Measurements from ENCODE around the gene POLR3A. TPM values are rescaled to one million over a fixed set of nuclear protein-coding genes. Genes with fewer than 3 reads are reported as not detected.

Gene POLR3A
- total and polyA plus RNA-seq, 4 donors: 2.5 to 16.3 (median 9.4) TPM

DNA sequence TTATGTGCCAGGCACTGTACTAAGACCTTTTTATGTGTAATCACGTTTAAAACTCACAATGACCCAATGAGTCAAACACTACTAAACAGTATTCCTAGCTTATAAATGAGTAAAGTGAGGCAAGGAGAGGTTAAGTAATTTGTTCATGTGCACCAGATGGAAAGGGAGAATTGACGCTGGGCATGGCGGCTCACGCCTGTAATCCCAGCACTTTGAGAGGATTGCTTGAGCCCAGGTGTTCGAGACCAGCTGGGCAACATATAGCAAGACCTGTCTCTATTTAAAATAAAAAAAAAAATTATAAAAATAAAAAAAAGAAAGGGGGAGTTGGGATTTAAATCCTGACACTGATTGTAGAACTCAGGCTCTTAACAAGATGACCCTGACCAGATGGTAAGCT, 56.0 kb downstream of the POLR3A start:
- no peak for DNase-seq
- Histone ChIP-seq H3K9me3 (ENCODE audit: control insufficient read depth, low read length) (no peaks in the 10 kb centered on the region), H3K4me3 (ENCODE audit: low read length in 2 of 2) (no peak overlapping the region), H3K27me3 (ENCODE audit: control insufficient read depth in 1 of 2, insufficient read depth in 2 of 2, low read length in 1 of 2) (no peaks in the 10 kb centered on the region), H3K36me3 (ENCODE audit: control insufficient read depth in 1 of 2, insufficient read depth in 2 of 2, low read length in 1 of 2) (peaks cover 0 to under 1% of the 10 kb centered on the region in 2 donors), H3K27ac (ENCODE audit: low read depth in 1 of 2, low read length in 2 of 2) (peak overlapping the region in 1 of 2 donors; percentile 15), H3K4me1 (ENCODE audit: control insufficient read depth in 1 of 2, insufficient read depth in 2 of 2, low read length in 2 of 2) (peaks cover 3% of the 10 kb centered on the region in 2 donors)
- intact Hi-C loops (cut with DNase I): no loop called here
- ATAC-seq (ENCODE audit: low FRiP score): no peak
- WGBS, 2 donors: 83 to 85% methylated on average over 5 of the region's 5 CpGs

DNA sequence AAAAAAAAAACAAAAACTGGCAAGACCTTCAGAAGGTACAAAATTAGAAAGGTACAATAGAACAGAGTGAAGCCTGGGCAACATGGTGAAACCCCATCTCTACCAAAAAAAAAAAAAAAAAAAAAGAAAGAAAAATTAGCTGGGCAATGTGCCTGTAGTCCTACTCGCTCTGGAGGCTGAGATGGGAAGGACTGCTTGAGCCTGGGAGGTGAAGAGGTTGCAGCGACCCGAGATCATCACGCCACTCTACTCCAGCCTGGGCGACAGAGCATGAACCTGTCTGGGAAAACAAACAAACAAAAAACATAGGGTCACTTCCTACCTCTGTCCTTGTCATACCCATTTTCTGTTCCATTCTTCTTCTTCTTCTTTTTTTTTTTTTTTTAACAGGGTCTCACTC, 57.2 kb downstream of the POLR3A start:
- H3K4me1 ChIP-seq (ENCODE audit: control insufficient read depth in 1 of 2, insufficient read depth in 2 of 2, low read length in 2 of 2): peaks cover 3% of the 10 kb centered on the region in 2 donors
- H3K27me3 ChIP-seq (ENCODE audit: control insufficient read depth in 1 of 2, insufficient read depth in 2 of 2, low read length in 1 of 2): no peaks in the 10 kb centered on the region
- ATAC-seq (ENCODE audit: low FRiP score) (no peak), DNase-seq (no peak)
- no peak overlapping the region for H3K27ac ChIP-seq (ENCODE audit: low read depth in 1 of 2, low read length in 2 of 2)
- H3K4me3 ChIP-seq (ENCODE audit: low read length in 2 of 2): no peak overlapping the region
- 68 to 78% methylated on average over 5 of the region's 5 CpGs for WGBS, 2 donors
- intact Hi-C loops (cut with DNase I): no loop called here
- no peaks in the 10 kb centered on the region for H3K9me3 ChIP-seq (ENCODE audit: control insufficient read depth, low read length)
- H3K36me3 ChIP-seq (ENCODE audit: control insufficient read depth in 1 of 2, insufficient read depth in 2 of 2, low read length in 1 of 2): no peaks in the 10 kb centered on the region

DNA sequence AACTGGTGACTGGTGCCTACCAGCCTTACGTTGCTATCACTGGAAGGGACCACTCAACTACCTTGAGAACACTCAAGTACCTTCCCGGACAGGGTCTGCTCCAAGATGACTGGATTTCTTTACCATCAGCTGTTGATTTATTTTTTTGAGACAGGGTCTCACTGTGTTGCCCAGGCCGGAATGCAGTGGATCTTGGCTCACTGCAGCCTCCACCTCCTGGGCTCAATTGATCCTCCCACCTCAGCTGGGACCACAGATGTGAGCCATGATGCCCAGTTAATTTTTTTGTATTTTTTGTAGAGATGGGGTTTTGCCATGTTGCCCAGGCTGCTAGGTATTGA, 57.5 kb downstream of the POLR3A start:
- H3K27ac ChIP-seq (ENCODE audit: low read depth in 1 of 2, low read length in 2 of 2): peak overlapping the region; percentile 9 to 53
- ATAC-seq (ENCODE audit: low FRiP score) (peak; percentile 10), DNase-seq (no peak)
- H3K9me3 ChIP-seq (ENCODE audit: control insufficient read depth, low read length): no peaks in the 10 kb centered on the region
- no peaks in the 10 kb centered on the region for H3K36me3 ChIP-seq (ENCODE audit: control insufficient read depth in 1 of 2, insufficient read depth in 2 of 2, low read length in 1 of 2)
- no peak overlapping the region for H3K4me3 ChIP-seq (ENCODE audit: low read length in 2 of 2)
- 66 to 69% methylated on average over 3 of the region's 3 CpGs for WGBS, 2 donors
- peaks cover 3% of the 10 kb centered on the region in 2 donors for H3K4me1 ChIP-seq (ENCODE audit: control insufficient read depth in 1 of 2, insufficient read depth in 2 of 2, low read length in 2 of 2)
- intact Hi-C loops (cut with DNase I): loop anchor here in 1 of 2 donors (2.0 kb wide), 2 partner anchors 15 to 45 kb away; partner anchors contain the start of gene DLG5
- no peaks in the 10 kb centered on the region for H3K27me3 ChIP-seq (ENCODE audit: control insufficient read depth in 1 of 2, insufficient read depth in 2 of 2, low read length in 1 of 2)

DNA sequence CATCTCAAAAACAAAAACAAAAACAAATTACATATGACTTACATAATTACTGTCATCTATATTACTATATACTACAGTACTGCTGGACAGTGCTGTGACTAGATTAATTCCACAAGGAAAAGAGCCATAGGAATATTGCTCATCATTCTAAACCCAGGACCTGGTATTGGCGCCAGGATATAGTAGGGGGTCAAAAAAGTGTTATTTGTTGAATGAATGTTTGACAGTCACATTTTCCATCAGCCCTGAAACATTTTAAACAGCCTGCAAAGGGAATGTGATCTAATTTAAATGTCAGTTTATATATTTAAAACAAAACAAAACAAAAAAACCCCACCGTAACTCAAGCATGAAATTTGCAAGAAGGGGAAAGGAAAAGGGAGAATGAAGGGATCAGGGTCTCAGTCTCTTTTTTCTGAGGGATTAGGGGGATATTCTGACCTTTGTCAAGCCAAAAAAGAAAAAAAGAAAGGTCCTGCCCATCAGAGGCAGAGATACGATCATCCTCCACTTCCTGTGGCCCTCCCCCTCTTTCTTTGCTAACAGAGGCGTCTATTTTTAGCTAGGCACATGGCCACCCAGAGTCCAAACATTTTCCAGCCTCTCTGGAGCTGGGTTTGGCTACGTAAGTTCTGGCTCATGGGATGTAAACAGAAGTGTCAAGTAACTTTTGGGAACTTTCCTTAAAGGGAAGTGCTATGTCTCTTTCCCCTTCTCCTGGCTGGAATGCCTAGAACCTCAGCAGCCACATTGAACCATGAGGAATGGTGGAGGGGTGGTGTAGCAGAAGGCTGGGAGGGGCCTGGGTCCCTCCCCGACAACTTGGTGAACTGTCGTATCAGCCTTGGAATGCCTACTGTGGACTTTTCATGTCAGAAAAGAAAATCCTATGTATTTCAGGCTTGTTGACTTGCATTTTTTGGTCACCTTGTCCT, 58.2 kb downstream of the POLR3A start:
- H3K4me1 ChIP-seq (ENCODE audit: control insufficient read depth in 1 of 2, insufficient read depth in 2 of 2, low read length in 2 of 2): peaks cover 3% of the 10 kb centered on the region in 2 donors
- DNase-seq (peak; percentile 82 to 86), ATAC-seq (ENCODE audit: low FRiP score) (peak; percentile 87)
- intact Hi-C loops (cut with DNase I): loop anchor here in 1 of 2 donors (2.0 kb wide), 2 partner anchors 16 to 44 kb away; partner anchors contain the start of gene DLG5
- peak overlapping the region; percentile 9 to 53 for H3K27ac ChIP-seq (ENCODE audit: low read depth in 1 of 2, low read length in 2 of 2)
- no peaks in the 10 kb centered on the region for H3K36me3 ChIP-seq (ENCODE audit: control insufficient read depth in 1 of 2, insufficient read depth in 2 of 2, low read length in 1 of 2)
- H3K9me3 ChIP-seq (ENCODE audit: control insufficient read depth, low read length): no peaks in the 10 kb centered on the region
- H3K27me3 ChIP-seq (ENCODE audit: control insufficient read depth in 1 of 2, insufficient read depth in 2 of 2, low read length in 1 of 2): no peaks in the 10 kb centered on the region
- 15 to 17% methylated on average over 7 of the region's 7 CpGs for WGBS, 2 donors
- H3K4me3 ChIP-seq (ENCODE audit: low read length in 2 of 2): no peak overlapping the region

DNA sequence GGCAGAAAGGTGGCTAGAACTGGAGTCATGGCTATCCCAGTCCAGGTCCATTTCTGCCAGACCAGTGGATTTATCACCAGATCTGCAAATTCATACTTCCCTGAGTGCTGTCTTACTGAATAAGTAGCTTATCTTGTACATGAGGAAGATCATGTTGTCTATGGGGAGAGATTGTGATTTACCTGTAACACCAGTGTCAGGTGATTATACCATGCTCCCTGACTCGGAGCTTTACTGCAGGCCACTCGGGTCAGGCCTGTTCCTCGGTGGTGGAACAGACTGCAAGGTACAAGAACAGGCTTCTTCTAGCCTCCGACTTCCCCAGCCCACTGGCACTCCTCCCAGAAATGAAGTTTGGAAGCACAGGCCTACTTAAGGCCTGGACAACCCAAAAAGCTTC, 60.2 kb downstream of the POLR3A start:
- peak overlapping the region in 1 of 2 donors; percentile 20 for H3K27ac ChIP-seq (ENCODE audit: low read depth in 1 of 2, low read length in 2 of 2)
- no peak for ATAC-seq (ENCODE audit: low FRiP score)

DNA sequence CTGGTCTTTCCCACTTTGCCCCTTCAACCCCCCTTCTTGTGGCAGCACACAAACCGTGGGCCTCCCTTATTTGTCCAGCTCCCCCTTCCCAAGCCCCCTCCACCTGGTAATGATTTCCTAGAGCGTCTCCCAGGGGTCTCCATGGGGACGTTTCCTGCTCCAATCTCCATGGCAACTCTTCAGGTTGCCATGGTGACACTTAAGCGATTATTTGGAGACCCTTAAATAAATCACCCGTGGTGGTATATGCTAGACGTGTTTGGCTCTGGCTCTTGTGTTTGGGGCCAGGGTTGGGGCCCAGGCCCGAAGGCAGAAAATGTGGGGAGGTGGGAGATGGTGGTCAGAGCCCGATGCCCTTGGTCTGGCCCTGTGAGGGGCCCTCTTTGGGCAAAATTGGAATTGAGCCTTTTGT, 61.7 kb downstream of the POLR3A start:
- Histone ChIP-seq H3K4me3 (ENCODE audit: low read length in 2 of 2) (no peak overlapping the region), H3K27me3 (ENCODE audit: control insufficient read depth in 1 of 2, insufficient read depth in 2 of 2, low read length in 1 of 2) (no peaks in the 10 kb centered on the region), H3K9me3 (ENCODE audit: control insufficient read depth, low read length) (no peaks in the 10 kb centered on the region), H3K36me3 (ENCODE audit: control insufficient read depth in 1 of 2, insufficient read depth in 2 of 2, low read length in 1 of 2) (no peaks in the 10 kb centered on the region), H3K27ac (ENCODE audit: low read depth in 1 of 2, low read length in 2 of 2) (no peak overlapping the region), H3K4me1 (ENCODE audit: control insufficient read depth in 1 of 2, insufficient read depth in 2 of 2, low read length in 2 of 2) (no peaks in the 10 kb centered on the region)
- intact Hi-C loops (cut with DNase I): loop anchor here in 1 of 2 donors (5.0 kb wide), 1 partner anchor 40 kb away; the partner anchor contains the start of gene DLG5
- 42 to 57% methylated on average over 8 of the region's 8 CpGs for whole genome bisulfite sequencing, 2 donors
- DNase-seq (no peak), ATAC-seq (ENCODE audit: low FRiP score) (no peak)

More for the DNA sequence above, 60.2 kb downstream of the POLR3A start:
- DNase-seq: no peak
- no peaks in the 10 kb centered on the region for H3K9me3 ChIP-seq (ENCODE audit: control insufficient read depth, low read length)
- H3K4me3 ChIP-seq (ENCODE audit: low read length in 2 of 2): no peak overlapping the region
- intact Hi-C loops (cut with DNase I): loop anchor here in 1 of 2 donors (5.0 kb wide), 1 partner anchor 42 kb away; the partner anchor contains the start of gene DLG5
- no peaks in the 10 kb centered on the region for H3K4me1 ChIP-seq (ENCODE audit: control insufficient read depth in 1 of 2, insufficient read depth in 2 of 2, low read length in 2 of 2)
- H3K27me3 ChIP-seq (ENCODE audit: control insufficient read depth in 1 of 2, insufficient read depth in 2 of 2, low read length in 1 of 2): no peaks in the 10 kb centered on the region
- H3K36me3 ChIP-seq (ENCODE audit: control insufficient read depth in 1 of 2, insufficient read depth in 2 of 2, low read length in 1 of 2): no peaks in the 10 kb centered on the region
- WGBS, 2 donors: 15 to 21% methylated on average over 4 of the region's 4 CpGs

DNA sequence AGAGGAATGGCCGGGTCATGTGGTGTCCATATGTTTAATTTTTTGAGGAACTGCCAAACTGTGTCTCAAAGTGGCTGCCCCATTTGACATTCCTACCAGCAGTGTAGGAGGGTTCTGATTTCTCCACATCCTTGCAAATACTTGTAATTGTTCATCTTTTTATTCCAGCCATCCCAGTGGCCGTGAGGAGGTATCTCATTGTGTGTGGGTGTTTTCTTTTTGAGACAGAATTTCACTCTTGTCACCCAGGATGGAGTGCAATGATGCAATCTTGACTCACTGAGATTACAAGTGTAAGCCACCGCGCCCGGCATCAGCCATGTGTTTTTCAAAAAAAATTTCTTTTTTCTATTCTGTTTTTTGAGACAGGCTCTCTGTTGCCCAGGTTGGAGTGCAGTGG, 64.0 kb downstream of the POLR3A start:
- 80 to 83% methylated on average over 5 of the region's 5 CpGs for WGBS, 2 donors
- ATAC-seq (ENCODE audit: low FRiP score): no peak
- intact Hi-C loops (cut with DNase I): loop anchor here in 1 of 2 donors (5.0 kb wide), 1 partner anchor 38 kb away; the partner anchor contains the start of gene DLG5

DNA sequence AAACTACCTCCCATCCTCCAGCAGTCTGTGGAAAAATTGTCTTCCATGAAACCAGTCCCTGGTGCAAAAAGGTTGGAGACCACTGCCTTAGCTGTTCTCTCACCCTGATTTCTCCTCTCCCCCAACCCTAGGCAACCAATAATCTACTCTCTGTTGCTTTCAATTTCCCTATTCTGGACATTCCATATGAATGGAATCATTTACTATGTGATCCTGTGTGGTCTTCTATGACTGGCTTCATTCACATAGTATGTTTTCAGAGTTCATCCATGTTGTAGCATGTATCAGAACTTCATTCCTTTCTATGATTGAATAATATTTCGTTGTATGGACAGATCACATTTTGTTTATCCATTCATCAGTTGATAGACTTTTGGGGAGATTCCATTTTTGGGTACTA, 64.5 kb downstream of the POLR3A start:
- DNase-seq: no peak
- 96 to 97% methylated on average over 1 of the region's 1 CpG for WGBS, 2 donors
- H3K4me1 ChIP-seq (ENCODE audit: control insufficient read depth in 1 of 2, insufficient read depth in 2 of 2, low read length in 2 of 2): no peaks in the 10 kb centered on the region
- no peak for ATAC-seq (ENCODE audit: low FRiP score)
- intact Hi-C loops (cut with DNase I): loop anchor here in 1 of 2 donors (5.0 kb wide), 1 partner anchor 38 kb away; the partner anchor contains the start of gene DLG5
- H3K27ac ChIP-seq (ENCODE audit: low read depth in 1 of 2, low read length in 2 of 2): no peak overlapping the region
- H3K4me3 ChIP-seq (ENCODE audit: low read length in 2 of 2): no peak overlapping the region
- H3K27me3 ChIP-seq (ENCODE audit: control insufficient read depth in 1 of 2, insufficient read depth in 2 of 2, low read length in 1 of 2): no peaks in the 10 kb centered on the region
- no peaks in the 10 kb centered on the region for H3K36me3 ChIP-seq (ENCODE audit: control insufficient read depth in 1 of 2, insufficient read depth in 2 of 2, low read length in 1 of 2)
- no peaks in the 10 kb centered on the region for H3K9me3 ChIP-seq (ENCODE audit: control insufficient read depth, low read length)

More for the DNA sequence above, 64.0 kb downstream of the POLR3A start:
- Histone ChIP-seq H3K4me1 (ENCODE audit: control insufficient read depth in 1 of 2, insufficient read depth in 2 of 2, low read length in 2 of 2) (no peaks in the 10 kb centered on the region), H3K36me3 (ENCODE audit: control insufficient read depth in 1 of 2, insufficient read depth in 2 of 2, low read length in 1 of 2) (no peaks in the 10 kb centered on the region), H3K27ac (ENCODE audit: low read depth in 1 of 2, low read length in 2 of 2) (no peak overlapping the region), H3K27me3 (ENCODE audit: control insufficient read depth in 1 of 2, insufficient read depth in 2 of 2, low read length in 1 of 2) (no peaks in the 10 kb centered on the region), H3K9me3 (ENCODE audit: control insufficient read depth, low read length) (no peaks in the 10 kb centered on the region), H3K4me3 (ENCODE audit: low read length in 2 of 2) (no peak overlapping the region)
- peak in 1 of 2 donors; percentile 3 for DNase-seq
